ENCODE results near the gene CCP110. TPM values are rescaled to one million over a fixed set of nuclear protein-coding genes. Genes with fewer than 3 reads are reported as not detected.

Gene CCP110
- total and polyA plus RNA-seq, 5 donors from 2014 or later = 7.1 to 13.0 (median 9.5) TPM

DNA sequence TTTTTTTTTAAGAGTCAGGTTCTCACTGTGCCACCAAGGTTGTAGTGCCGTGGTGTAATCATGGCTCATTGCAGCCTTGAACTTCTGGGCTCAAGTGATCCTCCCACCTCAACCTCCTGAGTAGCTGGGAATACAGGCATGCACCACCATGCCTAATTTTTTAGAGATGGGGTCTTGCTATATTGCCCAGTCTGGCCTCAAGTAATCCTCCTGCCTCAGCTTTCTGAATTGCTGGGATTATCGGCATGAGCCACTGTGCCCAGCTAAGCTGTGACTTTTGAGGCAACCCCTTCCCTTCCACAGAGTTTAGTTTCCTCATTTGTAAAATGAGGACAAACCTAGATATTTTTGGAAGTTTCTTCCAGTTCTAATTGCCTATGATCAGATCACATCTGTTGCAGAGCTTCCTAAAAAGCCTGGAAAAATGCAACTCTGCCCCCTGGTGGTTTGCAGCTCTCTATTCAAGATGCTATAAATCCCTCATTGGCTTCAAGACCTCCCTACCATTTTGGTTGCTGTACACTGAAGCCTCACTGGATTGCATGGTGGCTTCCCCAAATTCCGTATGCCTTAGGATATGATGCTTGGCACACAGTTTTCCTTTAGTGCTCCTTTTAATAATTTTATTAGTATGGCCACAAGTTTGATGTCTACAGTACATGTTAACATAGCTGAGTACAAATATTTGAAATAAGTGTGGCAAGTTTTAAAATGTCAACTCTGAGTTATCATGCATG is 21.2 kb upstream of the CCP110 start:
- Histone ChIP-seq H3K4me3 (ENCODE audit: low read depth, low read length) (no peak overlapping the region), H3K27ac (ENCODE audit: insufficient read depth, low read length, poor library complexity, severe bottlenecking) (no peak overlapping the region), H3K9me3 (ENCODE audit: control insufficient read depth in 2 of 2, low read length in 2 of 2) (no peaks in the 10 kb centered on the region), H3K4me1 (ENCODE audit: control insufficient read depth, insufficient read depth, low read length, poor library complexity, severe bottlenecking) (no peaks in the 10 kb centered on the region), H3K36me3 (ENCODE audit: control insufficient read depth, insufficient read depth, low read length) (peaks cover 70% of the 10 kb centered on the region), H3K27me3 (ENCODE audit: control insufficient read depth, insufficient read depth, low read length) (no peaks in the 10 kb centered on the region)
- Mint-ChIP-seq H3K27ac (no peak overlapping the region), H3K4me3 (no peak overlapping the region), H3K27me3 (no peaks in the 10 kb centered on the region), H3K9me3 (no peaks in the 10 kb centered on the region), H3K4me1 (peaks cover 0 to 5% (median under 1%) of the 10 kb centered on the region in 4 donors), H3K36me3 (peaks cover 46% of the 10 kb centered on the region)
- DNase-seq (peak; percentile 32 to 74 (median 46)), ATAC-seq (ENCODE audit: low read depth in 2 of 2) (no peak)

DNA sequence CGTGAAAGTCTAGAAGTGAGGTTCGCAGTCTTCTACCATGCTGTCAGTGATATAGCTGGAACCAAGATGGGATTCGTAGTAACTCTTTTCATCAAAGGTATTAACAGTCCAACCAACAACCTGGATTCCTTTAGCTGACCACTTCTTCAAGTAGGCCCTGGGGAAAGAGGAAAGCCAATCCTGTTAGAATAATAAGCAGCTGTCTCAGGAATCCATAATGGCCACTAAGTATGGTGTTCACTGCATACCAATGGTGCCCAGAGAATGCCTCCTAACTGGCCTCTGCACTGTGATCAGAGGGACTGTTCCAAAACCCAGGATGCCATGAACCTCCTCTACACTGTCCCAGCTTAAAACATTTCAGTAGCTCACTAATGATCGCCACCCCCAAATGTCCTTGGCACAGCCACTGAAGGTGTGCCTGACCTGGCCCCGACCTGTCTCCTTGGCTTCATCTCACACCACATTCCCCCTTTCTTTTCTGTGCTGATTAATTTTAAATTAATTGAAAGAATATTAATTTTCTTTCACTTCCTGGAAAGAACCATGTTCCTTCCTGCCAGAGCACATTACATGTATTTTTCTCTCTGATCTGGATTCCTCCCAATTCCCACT is 20.2 kb upstream of the CCP110 start:
- ATAC-seq (ENCODE audit: low read depth in 2 of 2) (no peak), DNase-seq (no peak)
- H3K4me3 Mint-ChIP-seq = no peak overlapping the region
- Histone ChIP-seq H3K4me3 (ENCODE audit: low read depth, low read length) (no peak overlapping the region), H3K36me3 (ENCODE audit: control insufficient read depth, insufficient read depth, low read length) (peaks cover 74% of the 10 kb centered on the region), H3K27me3 (ENCODE audit: control insufficient read depth, insufficient read depth, low read length) (no peaks in the 10 kb centered on the region), H3K4me1 (ENCODE audit: control insufficient read depth, insufficient read depth, low read length, poor library complexity, severe bottlenecking) (no peaks in the 10 kb centered on the region), H3K27ac (ENCODE audit: insufficient read depth, low read length, poor library complexity, severe bottlenecking) (no peak overlapping the region), H3K9me3 (ENCODE audit: control insufficient read depth in 2 of 2, low read length in 2 of 2) (no peaks in the 10 kb centered on the region)
- H3K36me3 Mint-ChIP-seq = peaks cover 43% of the 10 kb centered on the region
- H3K9me3 Mint-ChIP-seq = no peaks in the 10 kb centered on the region
- no peaks in the 10 kb centered on the region for H3K27me3 Mint-ChIP-seq
- peaks cover 0 to 2% (median 0%) of the 10 kb centered on the region in 4 donors for H3K4me1 Mint-ChIP-seq
- no peak overlapping the region for H3K27ac Mint-ChIP-seq

DNA sequence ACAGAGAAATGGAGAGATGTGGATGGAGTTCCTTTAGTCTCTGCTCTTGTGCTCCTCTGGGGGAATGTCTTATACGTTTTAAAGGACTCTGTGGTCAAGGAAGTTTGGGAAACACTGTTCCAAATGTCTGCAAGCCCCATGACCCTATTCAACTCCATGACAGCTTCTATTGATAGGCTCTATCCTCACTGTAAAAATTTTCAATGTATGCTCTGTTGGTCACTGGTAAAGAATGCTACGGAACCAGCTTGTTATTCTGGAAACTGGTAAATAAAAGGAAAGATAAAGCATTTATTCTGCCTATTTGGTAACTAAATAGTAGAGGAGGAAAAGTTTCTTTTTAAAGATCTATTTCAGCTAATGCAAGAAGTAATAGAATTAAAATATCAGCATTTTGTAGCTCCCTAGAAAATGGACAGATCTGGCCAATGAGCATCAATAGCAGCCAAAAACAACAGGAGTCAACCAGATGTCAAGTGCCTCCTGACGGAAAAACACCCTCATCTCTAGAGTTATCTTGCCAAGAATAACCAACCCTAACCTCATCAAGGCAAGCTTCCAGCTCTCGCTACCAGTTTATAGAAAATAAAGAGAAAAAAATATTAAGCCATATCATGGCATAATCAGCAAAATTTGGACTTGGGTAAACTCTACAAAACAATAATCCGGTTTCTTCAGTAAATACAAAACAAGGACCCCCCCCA is 18.0 kb upstream of the CCP110 start:
- H3K4me1 Mint-ChIP-seq = peaks cover 0 to 2% (median 0%) of the 10 kb centered on the region in 4 donors
- no peak overlapping the region for H3K27ac ChIP-seq (ENCODE audit: insufficient read depth, low read length, poor library complexity, severe bottlenecking)
- no peak overlapping the region for H3K27ac Mint-ChIP-seq
- peaks cover 36% of the 10 kb centered on the region for H3K36me3 Mint-ChIP-seq
- no peaks in the 10 kb centered on the region for H3K9me3 Mint-ChIP-seq
- no peak for DNase-seq
- no peaks in the 10 kb centered on the region for H3K27me3 ChIP-seq (ENCODE audit: control insufficient read depth, insufficient read depth, low read length)
- H3K4me3 ChIP-seq (ENCODE audit: low read depth, low read length) = no peak overlapping the region
- no peak overlapping the region for H3K4me3 Mint-ChIP-seq
- peaks cover 74% of the 10 kb centered on the region for H3K36me3 ChIP-seq (ENCODE audit: control insufficient read depth, insufficient read depth, low read length)
- H3K4me1 ChIP-seq (ENCODE audit: control insufficient read depth, insufficient read depth, low read length, poor library complexity, severe bottlenecking) = no peaks in the 10 kb centered on the region
- ATAC-seq (ENCODE audit: low read depth in 2 of 2) = no peak
- H3K27me3 Mint-ChIP-seq = no peaks in the 10 kb centered on the region
- no peaks in the 10 kb centered on the region for H3K9me3 ChIP-seq (ENCODE audit: control insufficient read depth in 2 of 2, low read length in 2 of 2)

DNA sequence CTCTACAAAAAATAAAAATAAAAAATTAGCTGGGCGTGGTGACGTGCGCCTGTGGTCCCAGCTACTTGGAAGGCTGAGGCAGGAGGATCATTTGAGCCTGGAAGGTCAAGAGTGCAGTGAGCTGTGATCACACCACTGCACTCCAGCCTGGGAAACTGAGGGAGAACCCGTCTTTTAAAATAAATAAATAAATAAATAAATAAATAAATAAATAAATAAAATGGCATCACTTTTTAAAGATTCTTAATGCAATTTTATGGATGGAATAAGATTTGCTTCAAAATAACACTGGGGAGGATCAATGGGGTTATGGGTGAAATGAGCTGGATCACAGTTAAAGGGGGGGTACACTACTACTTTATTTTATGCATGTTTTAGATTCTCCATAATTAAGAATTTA is 16.8 kb upstream of the CCP110 start:
- H3K9me3 Mint-ChIP-seq = no peaks in the 10 kb centered on the region
- ATAC-seq (ENCODE audit: low read depth in 2 of 2) (no peak), DNase-seq (no peak)
- Histone ChIP-seq H3K4me1 (ENCODE audit: control insufficient read depth, insufficient read depth, low read length, poor library complexity, severe bottlenecking) (no peaks in the 10 kb centered on the region), H3K27ac (ENCODE audit: insufficient read depth, low read length, poor library complexity, severe bottlenecking) (no peak overlapping the region), H3K27me3 (ENCODE audit: control insufficient read depth, insufficient read depth, low read length) (no peaks in the 10 kb centered on the region), H3K4me3 (ENCODE audit: low read depth, low read length) (no peak overlapping the region), H3K9me3 (ENCODE audit: control insufficient read depth in 2 of 2, low read length in 2 of 2) (no peaks in the 10 kb centered on the region), H3K36me3 (ENCODE audit: control insufficient read depth, insufficient read depth, low read length) (peaks cover 67% of the 10 kb centered on the region)
- H3K27ac Mint-ChIP-seq = no peak overlapping the region
- peaks cover 0 to 3% (median 0%) of the 10 kb centered on the region in 4 donors for H3K4me1 Mint-ChIP-seq
- H3K4me3 Mint-ChIP-seq = no peak overlapping the region
- no peaks in the 10 kb centered on the region for H3K27me3 Mint-ChIP-seq
- peaks cover 33% of the 10 kb centered on the region for H3K36me3 Mint-ChIP-seq

DNA sequence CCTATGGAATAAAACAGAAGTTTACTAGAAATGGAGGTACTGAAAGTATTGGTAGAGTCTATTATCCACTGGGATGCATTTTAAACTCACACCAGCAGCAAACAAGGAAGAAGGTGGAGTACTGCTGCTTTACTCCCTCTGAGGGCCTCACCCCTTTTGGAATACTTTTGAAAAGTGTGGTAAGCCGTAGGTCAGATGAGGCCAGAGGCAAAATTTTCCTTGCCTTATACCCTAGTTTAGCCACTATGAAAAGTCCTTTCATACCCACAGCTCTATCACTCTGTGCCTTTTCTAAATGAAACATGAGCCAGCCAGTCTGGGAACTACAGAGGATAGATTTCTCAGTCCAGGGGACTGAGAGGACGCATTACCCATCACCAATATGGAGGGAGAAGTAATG is 15.9 kb upstream of the CCP110 start:
- no peak overlapping the region for H3K4me3 Mint-ChIP-seq
- ATAC-seq (ENCODE audit: low read depth in 2 of 2) = no peak
- no peaks in the 10 kb centered on the region for H3K9me3 Mint-ChIP-seq
- Histone ChIP-seq H3K9me3 (ENCODE audit: control insufficient read depth in 2 of 2, low read length in 2 of 2) (no peaks in the 10 kb centered on the region), H3K4me1 (ENCODE audit: control insufficient read depth, insufficient read depth, low read length, poor library complexity, severe bottlenecking) (no peaks in the 10 kb centered on the region), H3K27ac (ENCODE audit: insufficient read depth, low read length, poor library complexity, severe bottlenecking) (no peak overlapping the region), H3K4me3 (ENCODE audit: low read depth, low read length) (no peak overlapping the region), H3K36me3 (ENCODE audit: control insufficient read depth, insufficient read depth, low read length) (peaks cover 58% of the 10 kb centered on the region), H3K27me3 (ENCODE audit: control insufficient read depth, insufficient read depth, low read length) (no peaks in the 10 kb centered on the region)
- DNase-seq = no peak
- no peak overlapping the region for H3K27ac Mint-ChIP-seq
- peaks cover 35% of the 10 kb centered on the region for H3K36me3 Mint-ChIP-seq
- H3K27me3 Mint-ChIP-seq = no peaks in the 10 kb centered on the region
- H3K4me1 Mint-ChIP-seq = peaks cover 0 to 7% (median 5%) of the 10 kb centered on the region in 4 donors

DNA sequence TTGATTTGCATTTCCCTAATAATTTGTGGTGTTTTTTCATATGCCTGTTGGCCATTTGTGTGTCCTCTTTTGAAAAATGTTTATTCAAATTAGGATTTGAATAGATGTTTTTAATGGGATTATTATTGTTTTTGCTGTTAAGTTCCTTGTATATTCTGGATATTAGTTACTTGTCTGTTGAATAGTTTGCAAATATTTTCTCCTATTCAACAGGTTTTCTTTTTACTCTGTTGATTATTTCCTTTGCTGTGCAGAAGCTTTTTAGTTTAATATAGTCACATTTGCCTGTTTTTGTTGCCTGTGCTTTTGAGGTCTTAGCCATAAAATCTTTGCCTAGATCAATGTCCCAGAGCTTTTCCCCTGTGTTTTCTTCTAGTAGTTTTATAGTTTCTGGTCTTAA is 11.4 kb upstream of the CCP110 start:
- Histone ChIP-seq H3K4me1 (ENCODE audit: control insufficient read depth, insufficient read depth, low read length, poor library complexity, severe bottlenecking) (no peaks in the 10 kb centered on the region), H3K27ac (ENCODE audit: insufficient read depth, low read length, poor library complexity, severe bottlenecking) (no peak overlapping the region), H3K27me3 (ENCODE audit: control insufficient read depth, insufficient read depth, low read length) (no peaks in the 10 kb centered on the region), H3K36me3 (ENCODE audit: control insufficient read depth, insufficient read depth, low read length) (peaks cover 38% of the 10 kb centered on the region), H3K9me3 (ENCODE audit: control insufficient read depth in 2 of 2, low read length in 2 of 2) (no peaks in the 10 kb centered on the region), H3K4me3 (ENCODE audit: low read depth, low read length) (no peak overlapping the region)
- Mint-ChIP-seq H3K27me3 (no peaks in the 10 kb centered on the region), H3K36me3 (peaks cover 34% of the 10 kb centered on the region), H3K27ac (peak overlapping the region in 1 of 3 donors; percentile 42), H3K9me3 (no peaks in the 10 kb centered on the region), H3K4me1 (peaks cover 17 to 32% (median 28%) of the 10 kb centered on the region in 4 donors), H3K4me3 (no peak overlapping the region)
- ATAC-seq (ENCODE audit: low read depth in 2 of 2) (no peak), DNase-seq (no peak)

DNA sequence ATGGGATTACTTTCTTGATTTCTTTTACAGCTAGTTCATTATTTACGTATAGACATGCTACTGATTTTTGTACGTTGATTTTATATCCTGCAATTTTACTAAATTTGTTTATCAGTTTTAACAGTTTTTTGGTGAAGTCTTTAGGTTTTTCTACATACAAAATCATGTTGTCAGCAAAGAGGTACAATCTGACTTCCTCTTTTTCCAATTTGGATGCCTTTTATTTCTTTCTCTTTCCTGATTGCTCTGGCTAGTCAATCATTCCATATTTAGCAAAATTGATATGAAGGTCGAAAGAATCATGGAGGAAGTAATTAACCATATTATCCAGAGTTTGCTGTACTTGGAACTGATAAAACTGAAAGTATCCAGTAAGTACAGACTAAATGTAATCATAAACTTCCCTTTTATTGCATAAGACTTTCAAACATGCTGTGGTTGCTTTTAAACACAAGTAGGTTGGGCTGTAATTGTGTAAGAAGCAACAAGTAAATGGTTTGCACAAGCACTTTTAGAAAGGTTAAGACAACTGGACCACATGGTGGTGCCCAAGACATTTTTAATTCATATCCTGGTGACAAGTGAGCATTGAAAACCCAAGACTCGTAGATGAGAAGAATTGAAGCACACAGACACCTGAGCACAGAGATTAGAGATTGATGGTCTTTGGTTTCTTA is 10.2 kb upstream of the CCP110 start:
- H3K27me3 ChIP-seq (ENCODE audit: control insufficient read depth, insufficient read depth, low read length) = no peaks in the 10 kb centered on the region
- Mint-ChIP-seq H3K27me3 (no peaks in the 10 kb centered on the region), H3K36me3 (peaks cover 37% of the 10 kb centered on the region), H3K4me1 (peaks cover 24 to 39% (median 35%) of the 10 kb centered on the region in 4 donors), H3K27ac (peak overlapping the region in 1 of 3 donors; percentile 21), H3K9me3 (no peaks in the 10 kb centered on the region), H3K4me3 (no peak overlapping the region)
- H3K27ac ChIP-seq (ENCODE audit: insufficient read depth, low read length, poor library complexity, severe bottlenecking) = no peak overlapping the region
- peaks cover 33% of the 10 kb centered on the region for H3K36me3 ChIP-seq (ENCODE audit: control insufficient read depth, insufficient read depth, low read length)
- no peak overlapping the region for H3K4me3 ChIP-seq (ENCODE audit: low read depth, low read length)
- H3K4me1 ChIP-seq (ENCODE audit: control insufficient read depth, insufficient read depth, low read length, poor library complexity, severe bottlenecking) = peaks cover 6% of the 10 kb centered on the region
- DNase-seq (peak in 1 of 3 donors; percentile 12), ATAC-seq (ENCODE audit: low read depth in 2 of 2) (no peak)
- no peaks in the 10 kb centered on the region for H3K9me3 ChIP-seq (ENCODE audit: control insufficient read depth in 2 of 2, low read length in 2 of 2)

Data from CD4-positive, CD25-positive, alpha-beta regulatory T cell (primary cell).